ENCODE data around the gene DNM1.

- TF ChIP-seq CTCF (IDR thresholded peaks at IDR 0.05), result no peak
- TF ChIP-seq EP300 (IDR thresholded peaks at IDR 0.05), result no peak
- TF ChIP-seq POLR2A (IDR thresholded peaks at IDR 0.05), result no peak
These were observed 5.2 kb downstream of the DNM1 start for GRCh38 chr9:128208386-128208785.
